Lung (tissue), 12 donors: ENCODE results near the gene PPFIA3. TPM values are rescaled to one million over a fixed set of nuclear protein-coding genes. Genes with fewer than 3 reads are reported as not detected.

ENCODE experiments used
- ATAC-seq: fragments of 200-7000 bp; cut with Tn5 transposase; one replicate; pipeline ENCODE4 v1.9.1; 2020; ENCODE audit warnings: moderate number of reproducible peaks; ENCODE audit not compliant: insufficient read depth, low FRiP score
- DNase-seq, 3 donors: peaks; one replicate each; pipeline ENCODE4 v3.0.0-alpha.2; 2013 to 2017
- H3K27ac ChIP-seq, 2 donors: one replicate each; pipeline ENCODE4 v1.5.1; 2013; ENCODE audit warnings: mild to moderate bottlenecking in 2 of 2, moderate library complexity in 2 of 2, control low read depth in 1 of 2, inconsistent platforms in 1 of 2, low read depth in 1 of 2, low read length in 1 of 2
- H3K27me3 ChIP-seq, 3 donors: one replicate each; pipeline ENCODE4 v1.5.1; 2013; ENCODE audit warnings: low read length in 2 of 3; ENCODE audit not compliant: control insufficient read depth in 3 of 3, insufficient read depth in 3 of 3
- H3K36me3 ChIP-seq, 4 donors: one replicate each; pipeline ENCODE4 v1.5.1; 2013; ENCODE audit warnings: low read length in 4 of 4, mild to moderate bottlenecking in 1 of 4, moderate library complexity in 1 of 4; ENCODE audit not compliant: control insufficient read depth in 4 of 4, insufficient read depth in 4 of 4
- H3K4me1 ChIP-seq, 5 donors: one replicate each; pipeline ENCODE4 v1.5.1; 2013; ENCODE audit warnings: low read length in 5 of 5, mild to moderate bottlenecking in 2 of 5, moderate library complexity in 1 of 5; ENCODE audit not compliant: control insufficient read depth in 5 of 5, insufficient read depth in 5 of 5
- H3K4me3 ChIP-seq: one replicate; pipeline ENCODE4 v1.5.1; 2013; ENCODE audit warnings: mild to moderate bottlenecking, control low read depth, moderate library complexity
- H3K9ac ChIP-seq, 2 donors: one replicate each; pipeline ENCODE4 v1.5.1; 2013; ENCODE audit warnings: low read length in 2 of 2, control low read depth in 1 of 2; ENCODE audit not compliant: insufficient read depth in 1 of 2
- H3K9me3 ChIP-seq, 4 donors: one replicate each; pipeline ENCODE4 v1.5.1; 2013; ENCODE audit warnings: low read length in 3 of 4, mild to moderate bottlenecking in 1 of 4, moderate library complexity in 1 of 4; ENCODE audit not compliant: control insufficient read depth in 4 of 4, insufficient read depth in 3 of 4
- WGBS, 2 donors: extraction: QIAGEN DNeasy Blood & Tissue Kit; methylation state at CpG; one replicate each; pipeline ENCODE4 v1.1.7; 2013; 5-methylcytosine and 5-hydroxymethylcytosine counted together
- polyA plus RNA-seq, 2 donors: library from polyadenylated mRNA; stranded (reverse); fragments of 200-250 nt; gene quantifications; one replicate each; pipeline ENCODE4 v1.2.1, GENCODE V29; 2013
- total RNA-seq, 2 donors: library from RNA; depleted of rRNA in 1 of 2; stranded (reverse); fragments of >200 nt in 1 of 2; gene quantifications; one replicate each; pipeline ENCODE4 v1.2.1, GENCODE V29; 2014 to 2021
- TF ChIP-seq, protein P1 (sequence below): IDR thresholded peaks from 2 replicates; pipeline ENCODE4 v1.5.1; 2012; ENCODE audit warnings: mild to moderate bottlenecking; ENCODE audit errors: control extremely low read depth, extremely low read depth
- donor health status: control.
- donor health status: control.
- donor health status: Bipolar disorder and iron deficiency.
- donor health status: healthy.
- donor health status: DM: yes; HTN: yes; CAD: no.

PPFIA3 gene
- total and polyA plus RNA-seq, 4 donors: 3.0 to 10.6 (median 8.6) TPM

DNA sequence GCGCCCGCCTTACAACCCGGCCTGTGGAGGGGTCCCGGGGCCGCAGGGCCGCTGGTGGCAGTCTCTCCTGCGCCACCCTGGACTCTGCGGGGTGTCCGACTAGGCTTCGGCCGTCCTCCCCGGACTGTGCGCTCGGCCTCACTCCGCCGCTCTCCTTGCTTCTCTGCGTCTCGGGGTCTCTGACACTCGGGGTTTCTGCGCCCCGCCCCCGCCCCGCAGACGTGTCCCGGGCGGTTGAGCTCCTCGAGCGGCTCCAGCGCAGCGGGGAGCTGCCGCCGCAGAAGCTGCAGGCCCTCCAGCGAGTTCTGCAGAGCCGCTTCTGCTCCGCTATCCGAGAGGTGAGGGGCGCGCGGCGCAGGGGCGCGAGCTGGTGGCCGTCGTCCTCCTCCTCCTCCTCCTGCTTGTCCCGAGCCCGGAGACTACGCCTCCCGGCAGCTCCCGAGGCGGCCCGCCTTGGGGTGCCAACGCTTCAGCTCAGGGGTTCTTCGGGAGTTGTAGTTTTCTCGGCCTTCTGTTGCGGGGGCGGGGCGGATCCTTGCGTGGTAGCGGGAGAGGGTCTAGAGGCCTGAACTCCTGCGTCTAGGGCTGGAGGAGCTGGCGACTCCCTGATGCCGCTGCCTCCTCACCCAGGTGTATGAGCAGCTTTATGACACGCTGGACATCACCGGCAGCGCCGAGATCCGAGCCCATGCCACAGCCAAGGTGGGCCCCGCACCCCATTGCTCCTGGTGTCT, 4.5 kb upstream of the PPFIA3 start:
- no peak for ATAC-seq
- TF ChIP-seq, protein P1, sequence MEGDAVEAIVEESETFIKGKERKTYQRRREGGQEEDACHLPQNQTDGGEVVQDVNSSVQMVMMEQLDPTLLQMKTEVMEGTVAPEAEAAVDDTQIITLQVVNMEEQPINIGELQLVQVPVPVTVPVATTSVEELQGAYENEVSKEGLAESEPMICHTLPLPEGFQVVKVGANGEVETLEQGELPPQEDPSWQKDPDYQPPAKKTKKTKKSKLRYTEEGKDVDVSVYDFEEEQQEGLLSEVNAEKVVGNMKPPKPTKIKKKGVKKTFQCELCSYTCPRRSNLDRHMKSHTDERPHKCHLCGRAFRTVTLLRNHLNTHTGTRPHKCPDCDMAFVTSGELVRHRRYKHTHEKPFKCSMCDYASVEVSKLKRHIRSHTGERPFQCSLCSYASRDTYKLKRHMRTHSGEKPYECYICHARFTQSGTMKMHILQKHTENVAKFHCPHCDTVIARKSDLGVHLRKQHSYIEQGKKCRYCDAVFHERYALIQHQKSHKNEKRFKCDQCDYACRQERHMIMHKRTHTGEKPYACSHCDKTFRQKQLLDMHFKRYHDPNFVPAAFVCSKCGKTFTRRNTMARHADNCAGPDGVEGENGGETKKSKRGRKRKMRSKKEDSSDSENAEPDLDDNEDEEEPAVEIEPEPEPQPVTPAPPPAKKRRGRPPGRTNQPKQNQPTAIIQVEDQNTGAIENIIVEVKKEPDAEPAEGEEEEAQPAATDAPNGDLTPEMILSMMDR: no peak

GRCh38 chr19:49116544-49116943, 2.8 kb upstream of the PPFIA3 start:
- Histone ChIP-seq H3K9me3 (no peaks in the 10 kb centered on the region), H3K4me1 (peaks cover 0 to 21% (median 8%) of the 10 kb centered on the region in 5 donors), H3K9ac (no peak overlapping the region), H3K36me3 (no peaks in the 10 kb centered on the region), H3K27ac (no peak overlapping the region), H3K27me3 (peaks cover 0 to 10% (median 0%) of the 10 kb centered on the region in 3 donors), H3K4me3 (no peak overlapping the region)
- DNase-seq: no peak
- no peak for ATAC-seq
- TF ChIP-seq, protein P1: no peak
- 10 to 47% methylated on average over 1 of the region's 1 CpG for WGBS, 2 donors

More for the DNA sequence above, 4.5 kb upstream of the PPFIA3 start:
- DNase-seq: peak; percentile 81 to 83 (median 83)
- peak overlapping the region; percentile 11 to 63 for H3K27ac ChIP-seq
- peaks cover 0 to 19% (median 8%) of the 10 kb centered on the region in 5 donors for H3K4me1 ChIP-seq
- no peak overlapping the region for H3K9ac ChIP-seq
- H3K9me3 ChIP-seq: no peaks in the 10 kb centered on the region
- H3K27me3 ChIP-seq: no peaks in the 10 kb centered on the region
- no peaks in the 10 kb centered on the region for H3K36me3 ChIP-seq
- H3K4me3 ChIP-seq: peak overlapping the region; percentile 78
- WGBS, 2 donors: 10% methylated on average over 68 of the region's 68 CpGs

GRCh38 chr19:49117677-49118564, 1.4 kb upstream of the PPFIA3 start:
- Histone ChIP-seq H3K9me3 (no peaks in the 10 kb centered on the region), H3K27me3 (peaks cover 0 to 12% (median 0%) of the 10 kb centered on the region in 3 donors), H3K4me3 (peak overlapping the region; percentile 44), H3K9ac (no peak overlapping the region), H3K4me1 (peaks cover 0 to 21% (median 8%) of the 10 kb centered on the region in 5 donors), H3K36me3 (no peaks in the 10 kb centered on the region), H3K27ac (peak overlapping the region; percentile 94 to 98)
- no peak for DNase-seq
- TF ChIP-seq, protein P1: no peak
- no peak for ATAC-seq
- 68 to 70% methylated on average over 26 of the region's 26 CpGs for WGBS, 2 donors
